ENCODE measurements around the gene MLLT6.
A peak's percentile ranks its signal among the peaks of the same experiment; 100 is the strongest.
"Not testable (repeated sequence)": the region's sequence is repeated elsewhere in the genome, so short reads cannot be mapped to it uniquely, and the experiment has no call there.

MLLT6 gene

GRCh38 chr17:38707678-38708351, 2.7 kb downstream of the MLLT6 start:
- no peak for DNase-seq

DNA sequence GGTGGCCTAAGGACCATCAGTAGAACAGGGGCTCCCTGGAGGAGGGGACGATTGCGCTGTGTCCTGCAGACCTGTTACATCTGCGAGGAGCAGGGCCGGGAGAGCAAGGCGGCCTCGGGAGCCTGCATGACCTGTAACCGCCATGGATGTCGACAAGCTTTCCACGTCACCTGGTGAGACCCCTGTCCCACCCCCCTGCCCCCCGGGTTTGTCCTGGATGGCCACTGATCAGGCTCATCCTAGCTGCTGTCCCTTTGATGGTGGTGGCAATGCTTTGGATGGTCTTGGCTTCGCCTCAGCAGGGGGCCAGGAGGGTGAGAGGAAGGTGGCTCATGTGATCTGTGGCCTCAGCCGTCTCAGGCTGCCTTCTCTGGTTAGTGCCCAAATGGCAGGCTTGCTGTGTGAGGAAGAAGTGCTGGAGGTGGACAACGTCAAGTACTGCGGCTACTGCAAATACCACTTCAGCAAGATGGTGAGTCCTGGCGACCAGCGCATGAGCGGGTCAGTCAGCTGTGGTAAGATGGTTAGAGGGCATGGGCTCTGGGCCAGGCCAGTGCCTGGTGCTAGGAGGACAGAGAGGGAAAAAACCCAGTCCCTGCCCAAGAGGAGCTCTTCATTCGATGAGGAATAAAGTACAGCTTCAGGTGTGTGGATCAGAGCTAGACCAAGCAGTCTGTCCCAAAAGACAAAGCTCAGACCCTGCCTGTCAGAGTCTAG, 4.2 kb downstream of the MLLT6 start:
- DNase-seq, result no peak

DNA sequence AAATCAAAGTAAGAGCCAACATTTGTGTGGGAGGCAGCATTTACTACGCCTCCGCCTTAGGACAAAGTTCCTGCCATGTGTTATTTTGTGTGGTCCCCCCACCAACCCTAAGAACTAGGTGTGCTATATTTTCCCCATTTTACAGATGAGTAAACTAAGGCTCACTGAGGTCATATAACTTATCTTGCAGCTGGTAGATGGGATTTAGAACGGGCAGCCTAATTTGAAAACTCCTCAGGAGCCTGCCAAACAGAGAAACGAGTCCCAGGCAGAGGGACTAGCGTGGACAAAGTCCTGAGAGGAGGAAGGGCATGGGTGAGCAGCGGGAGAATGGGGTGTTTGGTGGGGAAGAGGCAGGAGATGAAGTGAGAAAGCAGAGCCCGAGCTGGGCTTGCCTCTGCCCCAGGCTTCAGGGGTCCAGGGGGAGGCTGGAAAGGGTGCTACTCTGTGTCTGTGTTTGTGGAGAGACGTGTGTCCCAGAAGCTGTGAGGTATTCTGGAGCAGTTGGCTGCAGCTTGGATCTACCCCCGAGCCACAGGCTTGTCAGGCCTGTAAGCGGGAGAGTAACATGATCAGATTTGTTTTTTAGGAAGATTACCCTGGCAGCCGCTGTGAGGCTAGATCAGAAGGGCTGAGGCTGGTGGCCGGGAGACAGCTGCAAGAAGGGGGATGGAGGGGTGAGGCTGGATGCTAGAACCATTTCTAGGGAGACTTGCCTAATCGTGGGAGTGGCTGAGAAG, 5.0 kb downstream of the MLLT6 start:
- DNase-seq, result no peak

- no peak for DNase-seq
Observed at GRCh38 chr17:38710604-38710962, 5.5 kb downstream of the MLLT6 start.

- DNase-seq, result no peak
Observed at GRCh38 chr17:38710985-38711384, 5.9 kb downstream of the MLLT6 start.

GRCh38 chr17:38711792-38712571, 6.9 kb downstream of the MLLT6 start:
- DNase-seq, result no peak

GRCh38 chr17:38712593-38712992, 7.5 kb downstream of the MLLT6 start:
- DNase-seq, result no peak

GRCh38 chr17:38713456-38714075, 8.5 kb downstream of the MLLT6 start:
- no peak for DNase-seq

DNA sequence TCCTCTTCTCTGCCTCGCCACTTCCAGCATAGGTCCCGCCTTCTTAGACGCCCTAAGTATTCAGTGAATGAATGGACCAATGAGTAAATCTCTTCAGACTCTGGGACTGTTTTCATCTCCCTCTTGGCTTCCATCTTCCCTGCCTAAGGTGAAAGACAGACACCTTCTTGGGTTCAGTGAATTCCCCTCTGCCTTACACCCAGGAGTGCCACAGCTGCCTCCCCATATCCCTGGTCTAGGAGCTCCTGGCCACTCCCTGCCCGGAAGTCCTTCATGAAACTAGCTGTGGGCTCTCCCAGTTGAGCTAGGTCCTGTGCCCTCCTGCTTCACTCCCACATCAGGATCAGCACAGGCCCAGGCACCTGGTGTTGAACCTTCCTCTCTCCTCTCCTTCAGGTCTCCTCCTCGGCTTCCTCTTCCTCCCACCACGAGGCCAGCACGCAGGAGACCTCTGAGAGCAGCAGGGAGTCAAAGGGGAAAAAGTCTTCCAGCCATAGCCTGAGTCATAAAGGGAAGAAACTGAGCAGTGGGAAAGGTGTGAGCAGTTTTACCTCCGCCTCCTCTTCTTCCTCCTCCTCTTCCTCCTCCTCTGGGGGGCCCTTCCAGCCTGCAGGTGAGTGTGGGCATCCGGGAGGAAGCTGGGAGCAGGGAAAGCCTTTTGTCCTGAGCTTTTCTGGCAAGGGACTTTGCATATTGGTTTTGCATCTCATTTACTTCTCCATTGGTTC, 10.3 kb downstream of the MLLT6 start:
- no peak for DNase-seq

DNA sequence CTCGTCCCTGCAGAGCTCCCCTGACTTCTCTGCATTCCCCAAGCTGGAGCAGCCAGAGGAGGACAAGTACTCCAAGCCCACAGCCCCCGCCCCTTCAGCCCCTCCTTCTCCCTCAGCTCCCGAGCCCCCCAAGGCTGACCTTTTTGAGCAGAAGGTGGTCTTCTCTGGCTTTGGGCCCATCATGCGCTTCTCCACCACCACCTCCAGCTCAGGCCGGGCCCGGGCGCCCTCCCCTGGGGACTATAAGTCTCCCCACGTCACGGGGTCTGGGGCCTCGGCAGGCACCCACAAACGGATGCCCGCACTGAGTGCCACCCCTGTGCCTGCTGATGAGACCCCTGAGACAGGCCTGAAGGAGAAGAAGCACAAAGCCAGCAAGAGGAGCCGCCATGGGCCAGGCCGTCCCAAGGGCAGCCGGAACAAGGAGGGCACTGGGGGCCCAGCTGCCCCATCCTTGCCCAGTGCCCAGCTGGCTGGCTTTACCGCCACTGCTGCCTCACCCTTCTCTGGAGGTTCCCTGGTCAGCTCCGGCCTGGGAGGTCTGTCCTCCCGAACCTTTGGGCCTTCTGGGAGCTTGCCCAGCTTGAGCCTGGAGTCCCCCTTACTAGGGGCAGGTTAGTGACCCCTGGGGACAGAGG, 11.4 kb downstream of the MLLT6 start:
- no peak for DNase-seq

DNA sequence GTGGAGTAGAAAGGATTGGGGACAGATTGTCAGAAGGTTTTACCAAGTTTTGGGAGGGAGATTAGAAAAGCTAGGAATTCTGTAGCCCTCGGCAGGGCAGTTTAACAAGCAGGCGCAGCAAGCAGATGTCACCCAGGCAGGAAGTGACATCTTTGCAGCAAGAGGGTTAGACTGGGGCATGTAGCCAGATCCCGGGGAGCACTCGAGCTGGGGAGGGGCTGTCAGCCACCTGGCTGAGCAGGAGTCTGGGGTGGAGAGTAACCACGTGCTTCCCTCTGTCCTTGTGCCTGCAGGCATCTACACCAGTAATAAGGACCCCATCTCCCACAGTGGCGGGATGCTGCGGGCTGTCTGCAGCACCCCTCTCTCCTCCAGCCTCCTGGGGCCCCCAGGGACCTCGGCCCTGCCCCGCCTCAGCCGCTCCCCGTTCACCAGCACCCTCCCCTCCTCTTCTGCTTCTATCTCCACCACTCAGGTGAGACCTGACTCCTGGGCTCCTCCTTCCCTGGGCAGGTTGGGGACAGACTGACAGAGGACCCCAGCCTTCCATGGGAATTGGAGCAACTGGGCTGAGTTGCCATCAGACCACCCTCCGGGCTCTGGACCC, 12.2 kb downstream of the MLLT6 start:
- no peak for DNase-seq

- no peak for DNase-seq
Observed at GRCh38 chr17:38719289-38719942, 14.3 kb downstream of the MLLT6 start.

DNA sequence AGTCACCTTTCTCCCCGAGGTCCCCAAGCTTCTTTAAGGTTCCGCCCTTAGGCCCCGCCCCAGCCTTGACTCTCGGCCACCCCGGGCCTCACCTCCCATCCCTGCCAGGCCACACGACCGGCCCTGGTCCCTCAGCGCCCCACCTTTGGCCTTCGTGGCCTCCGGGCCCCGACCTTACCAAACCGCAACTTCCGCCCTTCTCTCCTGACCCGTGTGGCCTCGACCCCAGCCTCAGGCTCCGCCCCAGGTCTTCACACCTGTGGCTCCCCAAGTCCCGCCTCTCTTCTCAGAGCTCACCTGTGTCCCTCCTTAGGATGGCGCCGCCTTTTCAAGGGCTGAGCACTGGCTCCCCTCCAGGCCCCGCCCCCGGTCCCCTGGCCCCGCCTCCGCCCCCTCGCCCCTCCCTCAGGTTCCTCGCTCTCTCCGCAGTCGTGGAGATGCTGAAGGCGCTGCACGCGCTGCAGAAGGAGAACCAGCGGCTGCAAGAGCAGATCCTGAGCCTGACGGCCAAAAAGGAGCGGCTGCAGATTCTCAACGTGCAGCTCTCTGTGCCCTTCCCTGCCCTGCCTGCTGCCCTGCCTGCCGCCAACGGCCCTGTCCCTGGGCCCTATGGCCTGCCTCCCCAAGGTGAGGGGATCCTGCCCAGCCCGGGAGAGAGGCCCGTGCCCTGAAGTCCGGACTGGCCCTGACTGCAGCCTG, 15.0 kb downstream of the MLLT6 start:
- DNase-seq, result no peak

DNA sequence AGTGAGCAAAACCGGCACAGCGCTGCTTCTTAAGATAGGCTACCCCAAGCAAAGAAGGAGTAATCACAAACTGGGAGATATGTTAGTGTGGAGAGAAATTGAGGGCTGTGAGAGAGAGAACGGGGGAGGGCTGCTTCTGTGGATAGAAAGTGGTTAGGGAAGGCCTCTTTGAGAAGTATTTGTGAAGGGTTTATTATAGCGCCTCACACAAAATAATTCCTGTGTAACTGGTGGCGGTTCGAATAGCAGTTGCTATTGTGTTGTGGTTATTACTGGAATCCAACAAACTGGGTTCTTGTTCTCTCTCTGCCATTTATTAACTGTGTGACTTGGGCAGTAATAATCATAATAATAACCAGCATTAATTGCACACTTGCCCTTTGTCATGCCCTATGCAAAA, 15.9 kb downstream of the MLLT6 start:
- DNase-seq, result no peak

GRCh38 chr17:38721802-38722201, 16.7 kb downstream of the MLLT6 start:
- DNase-seq, result no peak

DNA sequence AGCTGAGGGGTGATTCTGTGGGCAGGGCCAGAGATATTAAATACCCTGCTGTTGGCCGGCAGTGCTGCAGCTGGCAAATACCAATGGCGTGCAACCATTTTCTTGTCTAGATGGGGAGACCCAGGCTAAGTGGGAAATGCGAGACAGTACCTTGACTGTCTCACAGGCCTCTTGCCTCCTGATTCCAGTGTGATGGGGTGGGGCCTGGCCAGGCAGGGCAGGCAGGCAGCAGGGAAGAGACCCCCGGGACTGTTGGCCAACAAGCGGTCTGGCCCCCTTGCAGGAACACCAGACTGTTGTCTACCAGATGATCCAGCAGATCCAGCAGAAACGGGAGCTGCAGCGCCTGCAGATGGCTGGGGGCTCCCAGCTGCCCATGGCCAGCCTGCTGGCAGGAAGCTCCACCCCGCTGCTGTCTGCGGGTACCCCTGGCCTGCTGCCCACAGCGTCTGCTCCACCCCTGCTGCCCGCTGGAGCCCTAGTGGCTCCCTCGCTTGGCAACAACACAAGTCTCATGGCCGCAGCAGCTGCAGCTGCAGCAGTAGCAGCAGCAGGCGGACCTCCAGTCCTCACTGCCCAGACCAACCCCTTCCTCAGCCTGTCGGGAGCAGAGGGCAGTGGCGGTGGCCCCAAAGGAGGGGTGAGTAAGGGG, 19.4 kb downstream of the MLLT6 start:
- DNase-seq, result peak in 2 of 4 experiments; percentile 34 to 37

- DNase-seq, result no peak
Observed at GRCh38 chr17:38725066-38725465, 20.0 kb downstream of the MLLT6 start.

DNA sequence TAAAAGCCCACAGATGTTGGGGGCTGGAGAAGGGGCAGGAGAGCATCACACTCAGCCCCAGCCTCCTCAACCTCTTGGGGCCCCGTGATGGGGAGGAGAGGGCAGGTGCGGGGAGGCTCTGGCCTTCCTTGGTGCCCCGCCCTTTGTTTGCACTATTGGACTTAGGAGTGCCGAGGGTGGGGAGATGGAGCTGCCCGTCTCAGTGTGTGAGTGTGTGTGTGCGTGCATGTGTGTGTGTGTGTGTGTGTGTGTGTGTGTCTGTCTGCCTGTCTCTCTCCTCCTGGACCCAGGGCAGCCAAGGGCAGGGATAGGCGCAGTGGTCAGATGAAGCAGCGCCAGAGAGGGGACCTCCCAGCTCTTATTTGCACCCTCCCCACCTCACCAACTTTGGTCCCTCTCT, 21.1 kb downstream of the MLLT6 start:
- DNase-seq, result not testable (repeated sequence)

- DNase-seq, result peak in 3 of 4 experiments; percentile 46 to 62 (median 54)
Observed at GRCh38 chr17:38727736-38728135, 22.7 kb downstream of the MLLT6 start.

Data from suppressor macrophage (primary cell).